Smooth muscle cell (in vitro differentiated cells): ENCODE data around the gene XPA. TPM values are rescaled to one million over a fixed set of nuclear protein-coding genes. Genes with fewer than 3 reads are reported as not detected.

Experiments used
- DNase-seq: peaks from one replicate; lab custom pipeline; 2025; ENCODE audit not compliant: unreplicated experiment; lab: John Stamatoyannopoulos, UW
- H2AFZ ChIP-seq: fragments of 200-600 bp; sonication (generic); 2 replicates; pipeline ENCODE4 v1.6.0; 2016; ENCODE audit warnings: antibody characterized with exemption, low read depth, mild to moderate bottlenecking
- H3F3A ChIP-seq: fragments of 200-600 bp; sonication (generic); 2 replicates; pipeline ENCODE4 v1.6.0; 2017; ENCODE audit warnings: antibody characterized with exemption, low read depth
- H3K27ac ChIP-seq: fragments of 200-600 bp; sonication (generic); 2 replicates; pipeline ENCODE4 v1.5.1; 2016; ENCODE audit warnings: low read depth, mild to moderate bottlenecking
- H3K27me3 ChIP-seq: fragments of 200-600 bp; sonication (generic); 2 replicates; pipeline ENCODE4 v1.6.1; 2016; ENCODE audit warnings: low read depth, mild to moderate bottlenecking
- H3K36me3 ChIP-seq: fragments of 200-600 bp; sonication (generic); 2 replicates; pipeline ENCODE4 v1.5.1; 2016; ENCODE audit warnings: low read depth
- H3K4me1 ChIP-seq: fragments of 200-600 bp; sonication (generic); 2 replicates; pipeline ENCODE4 v1.5.1; 2016; ENCODE audit warnings: low read depth
- H3K4me2 ChIP-seq: fragments of 200-600 bp; sonication (generic); 2 replicates; pipeline ENCODE4 v1.6.0; 2016; ENCODE audit warnings: mild to moderate bottlenecking
- H3K4me3 ChIP-seq: fragments of 200-600 bp; sonication (generic); 2 replicates; pipeline ENCODE4 v1.5.1; 2016; ENCODE audit warnings: mild to moderate bottlenecking
- H3K79me2 ChIP-seq: fragments of 200-600 bp; sonication (generic); 2 replicates; pipeline ENCODE4 v1.6.0; 2016; ENCODE audit warnings: low read depth, mild to moderate bottlenecking
- H3K9ac ChIP-seq: fragments of 200-600 bp; sonication (generic); 2 replicates; pipeline ENCODE4 v1.6.0; 2016; ENCODE audit warnings: low read depth
- H3K9me3 ChIP-seq: fragments of 200-600 bp; sonication (generic); replicated peaks from 2 replicates; pipeline ENCODE4 v1.5.1; 2016; ENCODE audit warnings: low read depth
- H4K20me1 ChIP-seq: fragments of 200-600 bp; sonication (generic); 2 replicates; pipeline ENCODE4 v1.6.0; 2016; ENCODE audit warnings: low read depth
- WGBS: methylation state at CpG from one replicate; pipeline ENCODE4 v1.1.7; 2016; ENCODE audit warnings: low lambda C conversion rate; 5-methylcytosine and 5-hydroxymethylcytosine counted together
- polyA plus RNA-seq: library from polyadenylated mRNA; unstranded; fragments of >200 nt; fragmentation: Nextera tagmentation; extraction: Ambion mirVana; gene quantifications from 2 replicates; pipeline ENCODE4 v1.2.1, GENCODE V29; 2016
- total RNA-seq: library from RNA; depleted of rRNA; stranded (reverse); fragments of >200 nt; gene quantifications from 2 replicates; pipeline ENCODE4 v1.2.3, GENCODE V29; 2014
- TF ChIP-seq, protein P1 (sequence below): fragments of 200-600 bp; sonication (generic); IDR thresholded peaks from 2 replicates; pipeline ENCODE4 v1.5.1; 2017; ENCODE audit warnings: borderline replicate concordance, mild to moderate bottlenecking, antibody characterized with exemption; ENCODE audit not compliant: insufficient read depth, poor library complexity, severe bottlenecking

The XPA gene
- total and polyA plus RNA-seq, 2 experiments from 2014 or later = 7.5 to 9.7 TPM

GRCh38 chr9:97741947-97742346 is 44.8 kb upstream of the XPA start:
- no peaks in the 10 kb centered on the region for H4K20me1 ChIP-seq
- no peaks in the 10 kb centered on the region for H3K36me3 ChIP-seq
- H3K79me2 ChIP-seq = no peaks in the 10 kb centered on the region
- no peak for DNase-seq
- peak overlapping the region; percentile 80 for H3K4me2 ChIP-seq
- no peak overlapping the region for H3K4me3 ChIP-seq
- peaks cover under 1% of the 10 kb centered on the region for H3F3A ChIP-seq
- no peak overlapping the region for H3K27ac ChIP-seq
- H3K9me3 ChIP-seq = no peaks in the 10 kb centered on the region
- peaks cover 11% of the 10 kb centered on the region for H3K4me1 ChIP-seq
- WGBS = 89% methylated on average over 6 of the region's 6 CpGs
- TF ChIP-seq, protein P1, sequence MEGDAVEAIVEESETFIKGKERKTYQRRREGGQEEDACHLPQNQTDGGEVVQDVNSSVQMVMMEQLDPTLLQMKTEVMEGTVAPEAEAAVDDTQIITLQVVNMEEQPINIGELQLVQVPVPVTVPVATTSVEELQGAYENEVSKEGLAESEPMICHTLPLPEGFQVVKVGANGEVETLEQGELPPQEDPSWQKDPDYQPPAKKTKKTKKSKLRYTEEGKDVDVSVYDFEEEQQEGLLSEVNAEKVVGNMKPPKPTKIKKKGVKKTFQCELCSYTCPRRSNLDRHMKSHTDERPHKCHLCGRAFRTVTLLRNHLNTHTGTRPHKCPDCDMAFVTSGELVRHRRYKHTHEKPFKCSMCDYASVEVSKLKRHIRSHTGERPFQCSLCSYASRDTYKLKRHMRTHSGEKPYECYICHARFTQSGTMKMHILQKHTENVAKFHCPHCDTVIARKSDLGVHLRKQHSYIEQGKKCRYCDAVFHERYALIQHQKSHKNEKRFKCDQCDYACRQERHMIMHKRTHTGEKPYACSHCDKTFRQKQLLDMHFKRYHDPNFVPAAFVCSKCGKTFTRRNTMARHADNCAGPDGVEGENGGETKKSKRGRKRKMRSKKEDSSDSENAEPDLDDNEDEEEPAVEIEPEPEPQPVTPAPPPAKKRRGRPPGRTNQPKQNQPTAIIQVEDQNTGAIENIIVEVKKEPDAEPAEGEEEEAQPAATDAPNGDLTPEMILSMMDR = no peak
- H3K9ac ChIP-seq = no peak overlapping the region
- H2AFZ ChIP-seq = no peak overlapping the region
- no peaks in the 10 kb centered on the region for H3K27me3 ChIP-seq

DNA sequence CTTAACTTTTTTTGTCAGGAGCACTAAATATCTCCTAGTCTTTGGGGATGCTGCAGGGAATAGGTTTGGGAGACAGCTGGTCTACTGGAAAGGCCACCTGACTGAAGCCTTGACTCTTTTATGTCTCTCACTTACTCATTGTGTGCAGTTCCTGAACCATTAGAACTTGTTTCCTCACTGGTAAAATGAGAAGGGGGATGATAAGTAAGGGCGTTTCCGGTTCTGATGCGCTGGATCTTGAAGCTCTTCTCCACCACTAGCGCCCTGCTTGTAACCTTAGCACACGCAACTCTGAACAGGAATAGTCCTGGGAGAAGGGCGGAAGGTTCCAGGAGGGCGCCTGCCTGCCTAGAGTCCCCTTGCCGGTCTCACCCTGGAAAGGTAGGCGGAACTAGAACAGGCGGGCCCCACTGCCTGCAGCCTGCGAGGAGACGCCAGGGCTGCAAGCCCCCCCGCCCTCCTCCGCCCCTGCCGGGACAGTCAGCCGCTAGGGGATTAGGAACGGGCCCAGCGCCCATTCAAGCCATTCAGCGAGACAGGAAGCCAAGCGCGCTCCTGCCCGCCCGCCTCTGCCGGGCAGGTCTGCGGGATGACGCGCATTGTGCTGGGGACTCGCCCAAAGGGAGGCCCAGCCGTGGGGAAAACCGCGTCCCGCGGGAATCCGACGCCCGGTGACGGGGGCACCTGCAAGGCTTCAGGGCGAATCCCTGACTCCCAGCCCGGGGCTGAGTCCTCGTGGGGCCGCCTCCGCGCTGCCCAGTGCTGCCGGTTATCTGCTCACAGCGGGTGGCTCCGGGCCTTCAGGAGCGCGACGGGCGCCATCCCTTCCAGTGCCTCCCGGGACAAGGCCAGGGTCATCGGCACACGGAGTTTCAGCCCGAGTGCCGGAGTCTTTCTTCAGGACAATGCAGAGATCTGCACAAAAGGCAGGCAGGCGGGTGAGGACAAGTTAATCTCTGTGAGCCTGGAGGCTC is 44.0 kb upstream of the XPA start:
- peak overlapping the region; percentile 78 for H2AFZ ChIP-seq
- H3K27ac ChIP-seq = no peak overlapping the region
- peak overlapping the region; percentile 80 for H3K4me2 ChIP-seq
- no peaks in the 10 kb centered on the region for H3K79me2 ChIP-seq
- TF ChIP-seq, protein P1 = no peak
- no peaks in the 10 kb centered on the region for H3K27me3 ChIP-seq
- H4K20me1 ChIP-seq = no peaks in the 10 kb centered on the region
- WGBS = 6% methylated on average over 54 of the region's 56 CpGs
- H3K36me3 ChIP-seq = no peaks in the 10 kb centered on the region
- peaks cover 8% of the 10 kb centered on the region for H3K4me1 ChIP-seq
- no peaks in the 10 kb centered on the region for H3K9me3 ChIP-seq
- peak overlapping the region; percentile 45 for H3K4me3 ChIP-seq
- peak; percentile 35 for DNase-seq
- no peaks in the 10 kb centered on the region for H3F3A ChIP-seq
- no peak overlapping the region for H3K9ac ChIP-seq

GRCh38 chr9:97737429-97737828 is 40.3 kb upstream of the XPA start:
- peaks cover 8% of the 10 kb centered on the region for H3K4me1 ChIP-seq
- no peak overlapping the region for H3K27ac ChIP-seq
- H2AFZ ChIP-seq = no peak overlapping the region
- no peaks in the 10 kb centered on the region for H3K27me3 ChIP-seq
- no peaks in the 10 kb centered on the region for H3K36me3 ChIP-seq
- TF ChIP-seq, protein P1 = no peak
- no peak overlapping the region for H3K4me3 ChIP-seq
- H3K9me3 ChIP-seq = no peaks in the 10 kb centered on the region
- no peak overlapping the region for H3K9ac ChIP-seq
- no peaks in the 10 kb centered on the region for H4K20me1 ChIP-seq
- no peaks in the 10 kb centered on the region for H3K79me2 ChIP-seq
- H3F3A ChIP-seq = no peaks in the 10 kb centered on the region
- no peak for DNase-seq
- H3K4me2 ChIP-seq = no peak overlapping the region
- WGBS = 75% methylated on average over 3 of the region's 3 CpGs
